Stomach (tissue), 19 donors: ENCODE results near the gene TMEM43. TPM values are rescaled to one million over a fixed set of nuclear protein-coding genes. Genes with fewer than 3 reads are reported as not detected.
"Not testable (repeated sequence)": the region's sequence is repeated elsewhere in the genome, so short reads cannot be mapped to it uniquely, and the experiment has no call there.

Experiments used
- DNase-seq, 2 donors: peaks; one replicate each; pipeline versions ENCODE4 v3.0.0 to v3.0.0-alpha.2; 2013 to 2019
- H3K27ac ChIP-seq, 5 donors: fragments of 200-600 bp in 4 of 5; sonication (generic) in 4 of 5; one replicate each; pipeline ENCODE4 v1.5.1; 2013 to 2019; ENCODE audit warnings: mild to moderate bottlenecking in 1 of 5, moderate library complexity in 1 of 5
- H3K27me3 ChIP-seq, 3 donors: fragments of 200-600 bp; sonication (generic); one replicate each; pipeline ENCODE4 v1.5.1; 2017 to 2019; ENCODE audit warnings: mixed run types in 1 of 3
- H3K36me3 ChIP-seq, 4 donors: fragments of 200-600 bp; sonication (generic); 1 replicate in 3 of 4; 2 replicates in 1 of 4; pipeline ENCODE4 v1.5.1; 2016 to 2019
- H3K4me1 ChIP-seq, 4 donors: fragments of 200-600 bp; sonication (generic); one replicate each; pipeline ENCODE4 v1.5.1; 2016 to 2019
- H3K4me3 ChIP-seq, 4 donors: fragments of 200-600 bp; sonication (generic) in 3 of 4; one replicate each; pipeline ENCODE4 v1.5.1; 2016 to 2019; ENCODE audit warnings: mild to moderate bottlenecking in 1 of 4
- H3K9me3 ChIP-seq, 4 donors: fragments of 200-600 bp; sonication (generic); one replicate each; pipeline ENCODE4 v1.5.1; 2016 to 2019
- CTCF ChIP-seq, 7 experiments: fragments of 450-650 bp in 4 of 7; fragments of 200-600 bp in 3 of 7; sonication (generic) in 3 of 7; IDR thresholded peaks; one replicate each; pipeline ENCODE4 v1.5.1; 2016 to 2019; ENCODE audit warnings: antibody characterized with exemption in 7 of 7, control low read depth in 2 of 7, mild to moderate bottlenecking in 1 of 7
- EP300 ChIP-seq: sonication (generic); formaldehyde crosslinking; IDR thresholded peaks from one replicate; pipeline ENCODE4 v1.6.1; 2017; ENCODE audit warnings: antibody characterized with exemption
- POLR2A ChIP-seq, 4 donors: fragments of 450-650 bp; IDR thresholded peaks; one replicate each; pipeline ENCODE4 v1.6.1; 2016; ENCODE audit warnings: antibody characterized with exemption in 4 of 4, control low read depth in 2 of 4, mild to moderate bottlenecking in 1 of 4, moderate library complexity in 1 of 4
- POLR2AphosphoS5 ChIP-seq, 3 donors: sonication (generic); formaldehyde crosslinking; IDR thresholded peaks; one replicate each; pipeline ENCODE4 v1.6.1; 2016; ENCODE audit warnings: antibody characterized with exemption in 3 of 3
- WGBS, 5 donors: extraction: QIAGEN DNeasy Blood & Tissue Kit in 3 of 5; methylation state at CpG; one replicate each; pipeline versions ENCODE4 v1.1.5 to v1.1.7; 2013 to 2018; 5-methylcytosine and 5-hydroxymethylcytosine counted together
- intact Hi-C: fragments of 100-400 bp; cut with DNase I; formaldehyde crosslinking; loops from one replicate; pipeline ENCODE4 v1.15.1; 2023; ENCODE audit warnings: low total_unique reads
- long read RNA-seq, 10 donors: transcript quantifications; one replicate each; lab custom pipeline, GENCODE V29; 2026
- polyA plus RNA-seq, 3 donors: library from polyadenylated mRNA; stranded (reverse); fragments of 200-250 nt; gene quantifications; one replicate each; pipeline ENCODE4 v1.2.3, GENCODE V29; 2013
- total RNA-seq, 5 donors: library from RNA; depleted of rRNA; stranded (reverse); fragments of >200 nt; gene quantifications; one replicate each; pipeline versions ENCODE4 v1.1.0 to v1.2.3, GENCODE V29; 2014 to 2016
- donor health status: healthy with polysubstance abuse.
- donor health status: Bipolar disorder and iron deficiency.
- donor health status: healthy.

Gene TMEM43
- 10 to 100 TPM; 28.6 to 67.4 (median 51.9) TPM for total RNA-seq
- 10 to 100 TPM; 12.6 to 45.0 (median 12.7) TPM for polyA plus RNA-seq
- long read RNA-seq, donor 1, partial matches to known transcripts = 0 of 3 reads
- long read RNA-seq, donor 1, other reads (novel, unspliced or antisense) = 0 of 3 reads
- long read RNA-seq, donor 2, transcript TMEM43-201 (12 exons, 3,341 nt) = major isoform, 7 of 7 reads
- long read RNA-seq, donor 2, partial matches to known transcripts = 0 of 7 reads
- long read RNA-seq, donor 2, other reads (novel, unspliced or antisense) = 0 of 7 reads
- long read RNA-seq, donor 3, partial matches to known transcripts = 0 of 4 reads
- long read RNA-seq, donor 3, other reads (novel, unspliced or antisense) = 0 of 4 reads
- long read RNA-seq, donor 4, partial matches to known transcripts = 0 of 4 reads
- long read RNA-seq, donor 4, other reads (novel, unspliced or antisense) = 0 of 4 reads
- long read RNA-seq, donor 5, transcript TMEM43-201 (12 exons, 3,341 nt) = major isoform, 15 of 15 reads
- long read RNA-seq, donor 5, partial matches to known transcripts = 0 of 15 reads
- long read RNA-seq, donor 5, other reads (novel, unspliced or antisense) = 0 of 15 reads
- long read RNA-seq, donor 6 = 0 reads
- long read RNA-seq, donor 7, transcript TMEM43-201 (12 exons, 3,341 nt) = major isoform, 18 of 18 reads
- long read RNA-seq, donor 7, partial matches to known transcripts = 0 of 18 reads
- long read RNA-seq, donor 7, other reads (novel, unspliced or antisense) = 0 of 18 reads
- long read RNA-seq, donor 8, transcript TMEM43-201 (12 exons, 3,341 nt) = major isoform, 7 of 7 reads
- long read RNA-seq, donor 8, partial matches to known transcripts = 0 of 7 reads
- long read RNA-seq, donor 8, other reads (novel, unspliced or antisense) = 0 of 7 reads
- long read RNA-seq, donor 9, transcript TMEM43-201 (12 exons, 3,341 nt) = major isoform, 5 of 5 reads
- long read RNA-seq, donor 9, partial matches to known transcripts = 0 of 5 reads
- long read RNA-seq, donor 9, other reads (novel, unspliced or antisense) = 0 of 5 reads
- long read RNA-seq, donor 10, partial matches to known transcripts = 0 of 2 reads
- long read RNA-seq, donor 10, other reads (novel, unspliced or antisense) = 0 of 2 reads

- H3K36me3 ChIP-seq = peaks cover 4 to 43% (median 36%) of the 10 kb centered on the region in 4 donors
- intact Hi-C loops = loop anchor here (10.0 kb wide), 1 partner anchor 50 kb away; the partner anchor contains the start of genes LSM3 and XPC
- WGBS, 5 donors = 0 to 1% (median 0%) methylated on average over 38 to 55 of the region's 55 CpGs
Measured at GRCh38 chr3:14124615-14125192, at the start of gene TMEM43, which contains the start of gene CHCHD4. TSS of gene TMEM43 (plus strand) at chr3:14125052. CDS start at chr3:14125194, 142 bp downstream. TSS of gene CHCHD4 (minus strand) at chr3:14124870. CDS start at chr3:14124676, 194 bp downstream.

GRCh38 chr3:14075233-14075632, 49.6 kb upstream of the TMEM43 start:
- WGBS, 5 donors = 76 to 91% (median 82%) methylated on average over 3 of the region's 3 CpGs
- H3K27me3 ChIP-seq, H3K27ac ChIP-seq, DNase-seq, intact Hi-C loops, H3K9me3 ChIP-seq, H3K4me3 ChIP-seq, H3K36me3 ChIP-seq, H3K4me1 ChIP-seq: not testable (repeated sequence)

More at GRCh38 chr3:14124615-14125192, at the start of gene TMEM43, which contains the start of gene CHCHD4:
- H3K4me3 ChIP-seq = peak within 1 kb of the TSS; percentile 66 to 98 (median 87)
- no peaks in the 10 kb centered on the region for H3K27me3 ChIP-seq
- peak; percentile 99 to 100 for DNase-seq
- peaks cover 25 to 52% (median 39%) of the 10 kb centered on the region in 4 donors for H3K4me1 ChIP-seq
- peak within 1 kb of the TSS; percentile 90 to 97 (median 93) for H3K27ac ChIP-seq
- H3K9me3 ChIP-seq = no peaks in the 10 kb centered on the region
- TF ChIP-seq POLR2AphosphoS5 (IDR thresholded peaks at IDR 0.05) = peak; percentile 72 to 93 (median 84)
- no peak for TF ChIP-seq POLR2A (IDR thresholded peaks at IDR 0.05)

GRCh38 chr3:14077310-14077709, 47.5 kb upstream of the TMEM43 start:
- intact Hi-C loops = no loop called here
- Histone ChIP-seq H3K9me3 (peaks cover 0 to 7% (median 0%) of the 10 kb centered on the region in 4 donors), H3K27ac (no peak overlapping the region), H3K4me3 (no peak overlapping the region), H3K36me3 (no peaks in the 10 kb centered on the region), H3K4me1 (no peaks in the 10 kb centered on the region), H3K27me3 (no peaks in the 10 kb centered on the region)
- WGBS, 5 donors = 85 to 98% (median 94%) methylated on average over 1 of the region's 1 CpG
- TF ChIP-seq POLR2AphosphoS5 (IDR thresholded peaks at IDR 0.05) (no peak), EP300 (no peak), POLR2A (IDR thresholded peaks at IDR 0.05) (no peak), CTCF (IDR thresholded peaks at IDR 0.05) (no peak)
- DNase-seq = no peak

GRCh38 chr3:14082108-14082657, 42.7 kb upstream of the TMEM43 start:
- intact Hi-C loops = no loop called here
- no peak overlapping the region for H3K27ac ChIP-seq
- WGBS, 5 donors = 62 to 84% (median 80%) methylated on average over 5 of the region's 5 CpGs
- no peaks in the 10 kb centered on the region for H3K36me3 ChIP-seq
- DNase-seq = no peak
- TF ChIP-seq CTCF (IDR thresholded peaks at IDR 0.05) (no peak), POLR2AphosphoS5 (IDR thresholded peaks at IDR 0.05) (no peak), EP300 (no peak), POLR2A (IDR thresholded peaks at IDR 0.05) (no peak)
- no peaks in the 10 kb centered on the region for H3K27me3 ChIP-seq
- H3K9me3 ChIP-seq = peaks cover 0 to 7% (median 0%) of the 10 kb centered on the region in 4 donors
- no peaks in the 10 kb centered on the region for H3K4me1 ChIP-seq
- H3K4me3 ChIP-seq = no peak overlapping the region

GRCh38 chr3:14087461-14087860, 37.4 kb upstream of the TMEM43 start:
- H3K27ac ChIP-seq, H3K4me1 ChIP-seq, DNase-seq, intact Hi-C loops, H3K4me3 ChIP-seq, H3K36me3 ChIP-seq, H3K27me3 ChIP-seq: not testable (repeated sequence)
- WGBS, 5 donors = 81 to 92% (median 85%) methylated on average over 5 of the region's 5 CpGs
- peaks cover 0 to 14% (median 10%) of the 10 kb centered on the region in 4 donors for H3K9me3 ChIP-seq

GRCh38 chr3:14091959-14092358, 32.9 kb upstream of the TMEM43 start:
- intact Hi-C loops = loop anchor here (10.0 kb wide), 1 partner anchor 177 kb away; no protein-coding TSS in a partner anchor
- 54 to 83% (median 74%) methylated on average over 2 to 5 of the region's 5 CpGs for whole genome bisulfite sequencing, 5 donors
- H3K4me1 ChIP-seq, DNase-seq, H3K27me3 ChIP-seq, H3K36me3 ChIP-seq, H3K27ac ChIP-seq, H3K4me3 ChIP-seq: not testable (repeated sequence)
- H3K9me3 ChIP-seq = peaks cover 0 to 14% (median 10%) of the 10 kb centered on the region in 4 donors
